H9 (cell line): ENCODE data around the gene ADPRH. TPM values are rescaled to one million over a fixed set of nuclear protein-coding genes. Genes with fewer than 3 reads are reported as not detected.

Source experiments
- DNase-seq: peaks from one replicate; pipeline ENCODE4 v3.0.0-alpha.2; 2017
- H2AFZ ChIP-seq: one replicate; pipeline ENCODE4 v1.6.1; 2013; ENCODE audit warnings: mild to moderate bottlenecking, low read length, control low read depth, moderate library complexity
- H2AK5ac ChIP-seq: 2 replicates; pipeline ENCODE4 v1.6.1; 2013; ENCODE audit warnings: low read length, control low read depth, mixed read lengths; ENCODE audit not compliant: insufficient read length
- H2BK120ac ChIP-seq: one replicate; pipeline ENCODE4 v1.6.1; 2013; ENCODE audit warnings: low read depth, mild to moderate bottlenecking, low read length, control low read depth, inconsistent platforms; ENCODE audit not compliant: poor library complexity, severe bottlenecking
- H2BK12ac ChIP-seq: 2 replicates; pipeline ENCODE4 v1.6.1; 2013; ENCODE audit warnings: low read length, control low read depth, mixed read lengths, low read depth; ENCODE audit not compliant: insufficient read length
- H2BK15ac ChIP-seq: 2 replicates; pipeline ENCODE4 v1.6.1; 2013; ENCODE audit warnings: low read depth, low read length, control low read depth
- H2BK20ac ChIP-seq: one replicate; pipeline ENCODE4 v1.6.1; 2013; ENCODE audit warnings: low read depth, mild to moderate bottlenecking, low read length, control low read depth, inconsistent platforms; ENCODE audit not compliant: poor library complexity, severe bottlenecking
- H2BK5ac ChIP-seq: 2 replicates; pipeline ENCODE4 v1.6.1; 2013; ENCODE audit warnings: low read length, control low read depth, mixed read lengths; ENCODE audit not compliant: insufficient read length
- H3K14ac ChIP-seq: 2 replicates; pipeline ENCODE4 v1.6.1; 2013; ENCODE audit warnings: low read length, control low read depth; ENCODE audit not compliant: insufficient read depth
- H3K18ac ChIP-seq: 2 replicates; pipeline ENCODE4 v1.6.1; 2013; ENCODE audit warnings: low read depth, mild to moderate bottlenecking, mixed read lengths, low read length, control low read depth; ENCODE audit not compliant: insufficient read length
- H3K23ac ChIP-seq: 2 replicates; pipeline ENCODE4 v1.6.1; 2013; ENCODE audit warnings: low read length, control low read depth, mixed read lengths, low read depth; ENCODE audit not compliant: insufficient read length
- H3K23me2 ChIP-seq: 2 replicates; pipeline ENCODE4 v1.6.1; 2013; ENCODE audit warnings: low read depth, mild to moderate bottlenecking, mixed read lengths, low read length, control low read depth; ENCODE audit not compliant: insufficient read length, poor library complexity, severe bottlenecking
- H3K27ac ChIP-seq: 2 replicates; pipeline ENCODE4 v1.5.1; 2013; ENCODE audit warnings: low read length, control low read depth, mixed read lengths, low read depth; ENCODE audit not compliant: insufficient read length
- H3K27me3 ChIP-seq: 2 replicates; pipeline ENCODE4 v1.6.1; 2013; ENCODE audit warnings: low read length, control low read depth, inconsistent platforms; ENCODE audit not compliant: insufficient read depth
- H3K4ac ChIP-seq: 2 replicates; pipeline ENCODE4 v1.6.1; 2013; ENCODE audit warnings: low read depth, mild to moderate bottlenecking, control low read depth, inconsistent platforms, low read length, moderate library complexity
- H3K4me1 ChIP-seq: 2 replicates; pipeline ENCODE4 v1.6.1; 2013; ENCODE audit warnings: low read length, control low read depth, inconsistent platforms; ENCODE audit not compliant: insufficient read depth
- H3K4me2 ChIP-seq: 2 replicates; pipeline ENCODE4 v1.6.1; 2013; ENCODE audit warnings: low read length, control low read depth, mixed read lengths; ENCODE audit not compliant: insufficient read length, insufficient read depth
- H3K56ac ChIP-seq: 2 replicates; pipeline ENCODE4 v1.6.1; 2013; ENCODE audit warnings: low read depth, mild to moderate bottlenecking, mixed read lengths, low read length, control low read depth; ENCODE audit not compliant: insufficient read length
- H3K79me1 ChIP-seq: 2 replicates; pipeline ENCODE4 v1.6.1; 2013; ENCODE audit warnings: low read depth, mild to moderate bottlenecking, moderate library complexity, low read length, control low read depth, inconsistent platforms; ENCODE audit not compliant: insufficient read depth, poor library complexity, severe bottlenecking
- H3K79me2 ChIP-seq: 2 replicates; pipeline ENCODE4 v1.6.1; 2013; ENCODE audit warnings: low read length, control low read depth, inconsistent platforms; ENCODE audit not compliant: insufficient read depth
- H3K9ac ChIP-seq: 2 replicates; pipeline ENCODE4 v1.6.1; 2013; ENCODE audit warnings: low read length, control low read depth, mixed read lengths; ENCODE audit not compliant: insufficient read length; ENCODE audit errors: extremely low read depth
- H3K9me3 ChIP-seq: one replicate; pipeline ENCODE4 v1.6.1; 2013; ENCODE audit warnings: low read depth, low read length, inconsistent platforms; ENCODE audit not compliant: control insufficient read depth
- H3T11ph ChIP-seq: one replicate; pipeline ENCODE4 v1.6.1; 2013; ENCODE audit warnings: mild to moderate bottlenecking, low read length, control low read depth, inconsistent platforms
- H4K20me1 ChIP-seq: one replicate; pipeline ENCODE4 v1.6.1; 2013; ENCODE audit not compliant: control insufficient read depth, insufficient read length, insufficient read depth
- H4K5ac ChIP-seq: 2 replicates; pipeline ENCODE4 v1.6.1; 2013; ENCODE audit warnings: low read depth, mild to moderate bottlenecking, mixed read lengths, low read length, control low read depth; ENCODE audit not compliant: insufficient read length
- H4K8ac ChIP-seq: replicated peaks from 2 replicates; pipeline ENCODE4 v1.6.1; 2013; ENCODE audit warnings: low read length, control low read depth, mixed read lengths, low read depth; ENCODE audit not compliant: insufficient read length
- H4K91ac ChIP-seq: 2 replicates; pipeline ENCODE4 v1.6.1; 2013; ENCODE audit warnings: low read depth, mild to moderate bottlenecking, moderate library complexity, mixed read lengths, low read length, control low read depth; ENCODE audit not compliant: insufficient read length
- H3K27ac Mint-ChIP-seq, 3 experiments: 2 replicates in 2 of 3; 3 replicates in 1 of 3; pipeline ENCODE4 v1.8.0; 2020 to 2021; ENCODE audit warnings: mixed read lengths in 3 of 3, mild to moderate bottlenecking in 1 of 3, moderate library complexity in 1 of 3
- H3K27me3 Mint-ChIP-seq: 2 replicates; pipeline ENCODE4 v1.8.0; 2021; ENCODE audit warnings: low read depth, mild to moderate bottlenecking, moderate library complexity, mixed read lengths
- H3K36me3 Mint-ChIP-seq, 3 experiments: 2 replicates in 2 of 3; 3 replicates in 1 of 3; pipeline ENCODE4 v1.8.0; 2020 to 2021; ENCODE audit warnings: low read depth in 3 of 3, mixed read lengths in 3 of 3; ENCODE audit not compliant: insufficient read depth in 1 of 3
- H3K4me1 Mint-ChIP-seq, 2 experiments: 2 replicates each; pipeline ENCODE4 v1.8.0; 2020; ENCODE audit warnings: mixed read lengths in 2 of 2
- H3K4me3 Mint-ChIP-seq, 2 experiments: 2 replicates in 1 of 2; 3 replicates in 1 of 2; pipeline ENCODE4 v1.8.0; 2020 to 2021; ENCODE audit warnings: mild to moderate bottlenecking in 2 of 2, mixed read lengths in 2 of 2, moderate library complexity in 1 of 2
- H3K9me3 Mint-ChIP-seq, 2 experiments: 2 replicates in 1 of 2; 3 replicates in 1 of 2; pipeline ENCODE4 v1.8.0; 2020; ENCODE audit warnings: mild to moderate bottlenecking in 2 of 2, mixed read lengths in 2 of 2, moderate library complexity in 1 of 2
- CTCF ChIP-seq: fragments of 200-600 bp; sonication (generic); conservative IDR thresholded peaks from 3 replicates; pipeline ENCODE4 v1.8.0; 2021; ENCODE audit warnings: antibody characterized with exemption, mild to moderate bottlenecking
- WGBS: extraction: QIAGEN DNeasy Blood & Tissue Kit; methylation state at CpG from one replicate; pipeline ENCODE4 v1.1.7; 2013; ENCODE audit warnings: missing lambda C conversion rate, low lambda C conversion rate, mixed read lengths; ENCODE audit not compliant: insufficient read length; ENCODE audit errors: extremely low coverage; 5-methylcytosine and 5-hydroxymethylcytosine counted together
- total RNA-seq: library from RNA; stranded (reverse); gene quantifications from 2 replicates; pipeline ENCODE4 v1.2.1, GENCODE V29; 2021

ADPRH gene
- total RNA-seq, 1 experiment from 2014 or later = 3.1 TPM

DNA sequence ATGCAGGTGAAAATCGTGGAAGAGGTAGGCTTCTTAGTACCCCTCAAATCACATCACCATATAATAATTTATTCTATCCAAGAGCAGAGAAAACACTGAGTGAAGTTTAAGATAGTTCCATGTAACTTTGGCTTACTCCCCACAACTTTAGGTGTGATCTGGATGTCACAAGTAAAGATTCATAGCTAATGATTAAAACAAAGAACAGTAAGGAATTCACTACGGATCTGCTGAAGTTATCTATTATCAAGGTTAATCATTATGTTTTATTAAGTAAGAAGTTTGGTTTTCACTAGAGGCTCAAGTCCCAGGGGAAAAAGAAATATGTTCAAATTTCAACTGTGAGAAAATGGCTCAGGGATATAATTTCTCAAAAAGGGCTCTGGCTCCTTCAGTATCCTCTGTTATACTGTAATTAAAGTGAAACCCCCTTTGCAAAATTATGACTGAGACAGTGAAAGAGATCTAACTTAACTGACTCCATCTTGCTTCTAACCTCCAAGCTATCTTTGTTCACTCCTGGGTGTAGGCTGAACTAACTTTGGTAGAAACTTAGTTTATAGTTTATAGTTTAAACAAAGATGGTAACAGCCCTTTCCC is 37.0 kb upstream of the ADPRH start:
- DNase-seq = no peak
- no CpG with 5 or more reads among the region's 2 CpGs for WGBS
- no peak overlapping the region for H4K91ac ChIP-seq
- H3K14ac ChIP-seq = no peak overlapping the region
- no peak overlapping the region for H4K8ac ChIP-seq
- no peak overlapping the region for H2BK5ac ChIP-seq
- H4K20me1 ChIP-seq = no peaks in the 10 kb centered on the region
- no peak overlapping the region for H4K5ac ChIP-seq
- no peak overlapping the region for H2AFZ ChIP-seq
- Mint-ChIP-seq H3K27ac (no peak overlapping the region), H3K36me3 (no peaks in the 10 kb centered on the region), H3K4me1 (no peaks in the 10 kb centered on the region), H3K27me3 (no peaks in the 10 kb centered on the region), H3K4me3 (no peak overlapping the region), H3K9me3 (no peaks in the 10 kb centered on the region)
- no peak overlapping the region for H3K56ac ChIP-seq
- no peak overlapping the region for H3K23ac ChIP-seq
- TF ChIP-seq CTCF = no peak
- H3K18ac ChIP-seq = no peak overlapping the region
- no peak overlapping the region for H2BK20ac ChIP-seq
- H3K79me2 ChIP-seq = no peaks in the 10 kb centered on the region
- no peak overlapping the region for H3K4me2 ChIP-seq
- H3K27ac ChIP-seq = no peak overlapping the region
- H2AK5ac ChIP-seq = no peak overlapping the region
- no peak overlapping the region for H3K4ac ChIP-seq
- H3T11ph ChIP-seq = no peak overlapping the region
- no peaks in the 10 kb centered on the region for H3K4me1 ChIP-seq
- H3K9me3 ChIP-seq = no peaks in the 10 kb centered on the region
- no peak overlapping the region for H3K9ac ChIP-seq
- H2BK120ac ChIP-seq = no peak overlapping the region
- H2BK12ac ChIP-seq = no peak overlapping the region
- no peak overlapping the region for H2BK15ac ChIP-seq
- no peaks in the 10 kb centered on the region for H3K23me2 ChIP-seq
- H3K79me1 ChIP-seq = no peaks in the 10 kb centered on the region
- no peaks in the 10 kb centered on the region for H3K27me3 ChIP-seq
